HepG2 (cell line): Measurements from ENCODE around the gene ZXDC. TPM values are rescaled to one million over a fixed set of nuclear protein-coding genes. Genes with fewer than 3 reads are reported as not detected.

ENCODE experiments used
- ATAC-seq: fragments of 200-7000 bp; cut with Tn5 transposase; 3 replicates; pipeline ENCODE4 v1.9.1; 2020; ENCODE audit warnings: mild to moderate bottlenecking, moderate library complexity
- BruUV-seq: library from RNA; stranded (reverse); fragments of 400-500 nt; replicated peaks from 2 replicates; lab custom pipeline; 2021; lab: Mats Ljungman, UMichigan
- CTCF ChIA-PET: fragments of 300-600 bp; formaldehyde crosslinking; extraction: SDS; loops from one replicate; lab custom pipeline; 2021; ENCODE audit warnings: low total read pairs, inconsistent platforms, low intra/inter-chr PET ratio; lab: Yijun Ruan, JAX
- POLR2A ChIA-PET: fragments of 350-600 bp; sonication (Branson Sonifier 250); formaldehyde crosslinking; loops from one replicate; lab custom pipeline; 2020; ENCODE audit warnings: antibody characterized with exemption, inconsistent platforms; lab: Yijun Ruan, JAX
- DNase-seq: peaks from one replicate; pipeline ENCODE4 v3.0.0-alpha.2; 2015; ENCODE audit warnings: low spot score
- FAIRE-seq: peaks from 3 replicates; lab custom pipeline; 2011; peaks lifted over from hg19 to GRCh38; lab: Jason Lieb, UNC
- H2AFZ ChIP-seq: one replicate; pipeline ENCODE4 v1.6.1; 2011; ENCODE audit warnings: low read length, inconsistent platforms
- H3K27ac ChIP-seq: fragments of 300-600 bp; 3 replicates; pipeline ENCODE4 v1.8.0; 2011; ENCODE audit warnings: mixed run types, mild to moderate bottlenecking, mixed read lengths, low read length, inconsistent platforms; ENCODE audit not compliant: insufficient read depth; ENCODE audit errors: extremely low read length
- H3K27me3 ChIP-seq, 2 experiments: fragments of 200-600 bp in 1 of 2; 2 replicates in 1 of 2; 3 replicates in 1 of 2; pipeline versions ENCODE4 v1.6.0 to v1.8.0; 2011; ENCODE audit warnings: low read length in 2 of 2, mild to moderate bottlenecking in 2 of 2, moderate library complexity in 2 of 2, inconsistent platforms in 1 of 2; ENCODE audit not compliant: insufficient read depth in 2 of 2, control insufficient read depth in 1 of 2
- H3K36me3 ChIP-seq, 2 experiments: fragments of 200-600 bp in 1 of 2; replicated peaks in 1 of 2; 2 replicates in 1 of 2; 3 replicates in 1 of 2; pipeline versions ENCODE4 v1.5.1 to v1.8.0; 2011; ENCODE audit warnings: low read length in 2 of 2, inconsistent platforms in 1 of 2; ENCODE audit not compliant: insufficient read depth in 2 of 2, control insufficient read depth in 1 of 2
- H3K4me1 ChIP-seq: 2 replicates; pipeline ENCODE4 v1.5.1; 2012; ENCODE audit warnings: low read length, inconsistent platforms; ENCODE audit not compliant: insufficient read depth
- H3K4me2 ChIP-seq: 2 replicates; pipeline ENCODE4 v1.6.0; 2011; ENCODE audit warnings: low read depth, low read length, inconsistent platforms
- H3K4me3 ChIP-seq, 3 experiments: fragments of 200-600 bp in 1 of 3; sonication (generic), shearing (Covaris generic) in 1 of 3; replicated peaks in 1 of 3; 2 replicates each; pipeline ENCODE4 v1.5.1; 2011 to 2016; ENCODE audit warnings: low read length in 3 of 3, inconsistent platforms in 2 of 3, low read depth in 2 of 3, mild to moderate bottlenecking in 2 of 3, control low read depth in 1 of 3, mixed read lengths in 1 of 3; ENCODE audit not compliant: insufficient read depth in 1 of 3
- H3K79me2 ChIP-seq: one replicate; pipeline ENCODE4 v1.6.1; 2011; ENCODE audit warnings: low read length, inconsistent platforms; ENCODE audit not compliant: insufficient read depth
- H3K9ac ChIP-seq: 2 replicates; pipeline ENCODE4 v1.6.0; 2011; ENCODE audit warnings: mild to moderate bottlenecking, low read depth, low read length, inconsistent platforms; ENCODE audit not compliant: insufficient read depth
- H3K9me3 ChIP-seq: 2 replicates; pipeline ENCODE4 v1.5.1; 2012; ENCODE audit warnings: mild to moderate bottlenecking, low read length
- H4K20me1 ChIP-seq: 2 replicates; pipeline ENCODE4 v1.6.0; 2011; ENCODE audit warnings: inconsistent platforms, mild to moderate bottlenecking, low read length, moderate library complexity; ENCODE audit not compliant: insufficient read depth
- EEA1 ChIP-seq: sonication (generic); formaldehyde crosslinking; IDR thresholded peaks from 2 replicates; pipeline ENCODE4 v1.5.1; 2020; ENCODE audit warnings: mild to moderate bottlenecking, missing genetic modification reagents, borderline replicate concordance
- FOXK2 ChIP-seq: fragments of 450-650 bp; IDR thresholded peaks from 2 replicates; pipeline ENCODE4 v1.6.1; 2016
- HCFC1 ChIP-seq: fragments of 150-350 bp; IDR thresholded peaks from 2 replicates; pipeline ENCODE4 v1.6.1; 2014; ENCODE audit warnings: low read depth, low read length
- MNT ChIP-seq: fragments of 450-650 bp; IDR thresholded peaks from 2 replicates; pipeline ENCODE4 v1.6.1; 2016
- MXD4 ChIP-seq: IDR thresholded peaks from 2 replicates; pipeline ENCODE4 v1.6.1; 2016; ENCODE audit warnings: mild to moderate bottlenecking, missing biosample characterization, missing genetic modification reagents
- PAXIP1 ChIP-seq: sonication (generic); formaldehyde crosslinking; conservative IDR thresholded peaks from 2 replicates; pipeline ENCODE4 v1.4.0; 2020; ENCODE audit warnings: mild to moderate bottlenecking, missing genetic modification reagents, moderate library complexity
- WGBS: methylation state at CpG from one replicate; pipeline ENCODE4 v1.1.6; 2017; ENCODE audit warnings: low lambda C conversion rate; 5-methylcytosine and 5-hydroxymethylcytosine counted together
- in situ Hi-C: cut with HindIII; loops from 2 replicates; pipeline ENCODE4 v1.10.0; 2017; ENCODE audit warnings: low pct_unique_long_range_greater_than_20kb; ENCODE audit not compliant: extremely low pct_ligation_motif_present
- intact Hi-C: fragments of 100-400 bp; cut with micrococcal nuclease; formaldehyde crosslinking; loops from one replicate; pipeline ENCODE4 v1.10.0; 2022; ENCODE audit not compliant: unreplicated experiment
- polyA plus RNA-seq, 8 experiments: library from polyadenylated mRNA; depleted of rRNA in 3 of 8; stranded (reverse) in 7 of 8; unstranded in 1 of 8; fragments of >200 nt; fragmentation: Illumina TruSeq in 4 of 8; extraction: Trizol in 4 of 8; gene quantifications; 2 replicates each; pipeline versions ENCODE4 v1.2.1 to v1.2.3, GENCODE V29; 2011 to 2016; ENCODE audit warnings: low read depth in 4 of 8, missing spikeins in 1 of 8, mixed read lengths in 1 of 8; ENCODE audit not compliant: insufficient read depth in 1 of 8
- total RNA-seq, 5 experiments: library from RNA; depleted of rRNA; stranded (reverse); fragments of >200 nt; fragmentation: Illumina TruSeq; extraction: Trizol; gene quantifications; 2 replicates each; pipeline ENCODE4 v1.2.3, GENCODE V29; 2016; ENCODE audit warnings: low read depth in 1 of 5

ZXDC gene
- total and polyA plus RNA-seq, 2 of the 13 experiments (the other 11 are each of a cell fraction or from before 2014, with no cell fraction given), result 17.6 to 21.2 TPM

- no peak for DNase-seq
- H3K79me2 ChIP-seq, result no peaks in the 10 kb centered on the region
- ChIA-PET CTCF (no interaction called here), POLR2A (no interaction called here)
- H3K9me3 ChIP-seq, result no peaks in the 10 kb centered on the region
- no peak for ATAC-seq
- H3K27me3 ChIP-seq, result peaks cover 2 to 32% of the 10 kb centered on the region in 2 experiments; a peak in 3 of 5 replicates
- H4K20me1 ChIP-seq, result no peaks in the 10 kb centered on the region
- in situ Hi-C loops, result loop anchor here (5.0 kb wide), 1 partner anchor 146 kb away; no protein-coding TSS in a partner anchor
- BruUV-seq, result no TSS peak
- H3K4me3 ChIP-seq, result no peak overlapping the region
- peaks cover 11% of the 10 kb centered on the region for H3K4me1 ChIP-seq
- no peak for FAIRE-seq
- no peak overlapping the region for H2AFZ ChIP-seq
- H3K4me2 ChIP-seq, result no peak overlapping the region
- TF ChIP-seq PAXIP1 (CRISPR knock-in tag), result no peak
- TF ChIP-seq MXD4 (CRISPR knock-in tag), result no peak
- TF ChIP-seq MNT, result peak; percentile 89
- no peak for TF ChIP-seq HCFC1
- no peak for TF ChIP-seq FOXK2
- TF ChIP-seq EEA1 (CRISPR knock-in tag), result no peak
- WGBS, result 5% methylated on average over 3 of the region's 4 CpGs
- no peaks in the 10 kb centered on the region for H3K36me3 ChIP-seq
- intact Hi-C loops, result no loop called here
- no peak overlapping the region for H3K9ac ChIP-seq
- no peak overlapping the region for H3K27ac ChIP-seq
Observed at GRCh38 chr3:126393563-126393962, 82.1 kb downstream of the ZXDC start.
